Activated CD8-positive, alpha-beta memory T cell treated with anti-CD3 and anti-CD28 coated beads for 1 hour (primary cell): ENCODE measurements around the gene MAPKAP1.
"Not testable (repeated sequence)": the region's sequence is repeated elsewhere in the genome, so short reads cannot be mapped to it uniquely, and the experiment has no call there.

Source experiments
- DNase-seq, 2 donors: peaks; one replicate each; pipeline ENCODE4 v3.0.0-alpha.2; 2020; ENCODE audit warnings: low read depth in 1 of 2; ENCODE audit errors: extremely low read depth in 1 of 2

MAPKAP1 gene

DNA sequence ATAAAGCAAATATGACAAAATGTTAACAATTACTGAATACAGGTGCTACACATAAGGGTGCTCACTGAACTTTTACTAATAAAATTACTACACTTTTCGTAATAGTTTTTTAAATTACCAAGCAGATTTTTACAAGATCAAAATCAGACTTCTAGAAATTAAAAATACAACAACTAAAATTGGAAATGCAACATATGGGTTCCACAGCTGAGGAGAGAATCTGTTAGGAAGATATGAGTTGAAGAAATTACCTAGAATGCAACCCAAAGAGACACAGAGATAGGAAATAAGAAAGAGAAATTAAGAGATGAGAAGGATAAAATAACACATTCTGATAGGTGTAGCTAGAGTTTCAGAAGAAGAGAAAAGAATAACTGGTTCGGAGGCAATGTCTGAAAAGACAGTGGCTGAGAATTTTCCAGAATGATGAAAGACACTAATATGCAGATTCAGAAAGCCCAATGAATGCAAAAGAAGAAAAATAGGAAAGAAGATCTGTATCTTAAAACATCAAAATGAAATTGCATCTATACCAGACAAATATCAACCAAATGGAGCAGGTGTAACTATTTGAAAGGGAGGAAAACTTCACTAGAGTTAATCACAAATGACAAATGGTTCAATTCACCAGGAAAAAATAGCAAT, 95.8 kb downstream of the MAPKAP1 start:
- DNase-seq = no peak

DNA sequence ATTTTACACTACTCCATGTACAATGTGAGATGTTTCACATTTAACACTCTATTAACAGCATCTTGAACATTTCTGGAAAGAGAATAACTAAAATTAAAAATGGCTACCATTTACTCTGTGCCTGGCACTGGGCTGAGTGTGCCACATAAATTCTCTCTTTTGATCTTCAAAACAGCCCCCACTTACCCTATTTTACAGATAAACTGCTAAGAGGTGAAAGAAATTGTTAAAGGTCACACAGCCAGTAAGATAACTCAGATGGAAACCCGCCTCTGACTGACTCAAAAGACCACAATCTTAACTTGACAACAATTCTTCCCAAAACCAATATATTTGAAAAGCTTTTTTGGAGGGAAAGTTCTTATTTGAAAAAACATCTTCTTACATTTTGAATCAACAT, 97.3 kb downstream of the MAPKAP1 start:
- DNase-seq = no peak

DNA sequence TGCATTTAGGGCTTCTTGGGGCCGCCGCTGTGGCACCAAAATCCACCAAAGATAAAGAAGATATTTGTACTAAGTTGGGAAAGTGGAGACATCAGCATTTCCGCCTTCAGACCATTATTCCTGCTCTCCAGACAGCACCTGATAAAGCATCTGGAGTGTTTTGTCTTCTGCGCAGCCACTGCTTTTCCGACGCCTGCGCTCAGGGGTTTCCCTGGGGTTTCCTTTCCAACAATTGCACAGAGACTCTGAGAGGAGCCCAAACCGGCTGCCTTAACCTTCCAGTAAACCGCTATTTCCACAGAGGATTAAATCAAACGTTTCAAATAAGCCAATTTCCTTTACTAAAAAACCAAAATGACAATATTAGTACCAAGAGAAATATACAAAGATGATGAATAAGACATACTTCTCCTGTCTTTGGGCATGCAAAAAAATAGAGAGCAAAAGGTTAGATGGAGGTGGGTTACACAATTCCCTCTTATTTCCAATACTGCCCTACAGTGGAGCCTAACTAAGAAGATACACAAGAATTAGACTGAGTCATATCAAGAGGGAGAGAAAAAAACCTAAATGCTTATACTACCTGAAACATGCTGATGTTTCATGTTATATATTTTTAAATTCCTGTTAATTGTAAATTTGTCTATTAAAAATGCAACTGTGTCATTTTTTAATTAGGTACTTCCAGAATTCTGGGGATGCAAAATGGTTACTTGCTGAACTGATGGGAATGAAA, 98.4 kb downstream of the MAPKAP1 start:
- no peak for DNase-seq

DNA sequence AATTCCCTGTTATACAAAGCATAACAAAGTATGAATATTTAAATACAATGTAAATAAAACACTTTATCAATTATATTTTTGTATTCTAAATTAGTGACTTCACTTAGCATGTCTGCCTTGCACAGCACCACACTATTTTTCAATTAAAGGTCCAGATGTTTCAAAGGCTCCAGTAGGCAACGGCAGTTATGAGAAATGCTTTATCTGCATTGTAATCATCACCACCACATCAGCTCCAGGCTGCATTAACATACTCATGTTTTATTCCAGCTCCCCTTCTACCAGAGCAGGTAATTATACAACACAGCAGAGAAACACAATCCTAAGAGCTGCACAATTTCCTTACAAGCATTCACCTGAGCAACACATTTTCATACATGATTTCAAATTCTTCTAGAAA, 102.8 kb downstream of the MAPKAP1 start:
- no peak for DNase-seq

GRCh38 chr9:125603478-125604021, 103.5 kb downstream of the MAPKAP1 start:
- no peak for DNase-seq

- DNase-seq = no peak
These were observed 105.0 kb downstream of the MAPKAP1 start for GRCh38 chr9:125601961-125602360.

DNA sequence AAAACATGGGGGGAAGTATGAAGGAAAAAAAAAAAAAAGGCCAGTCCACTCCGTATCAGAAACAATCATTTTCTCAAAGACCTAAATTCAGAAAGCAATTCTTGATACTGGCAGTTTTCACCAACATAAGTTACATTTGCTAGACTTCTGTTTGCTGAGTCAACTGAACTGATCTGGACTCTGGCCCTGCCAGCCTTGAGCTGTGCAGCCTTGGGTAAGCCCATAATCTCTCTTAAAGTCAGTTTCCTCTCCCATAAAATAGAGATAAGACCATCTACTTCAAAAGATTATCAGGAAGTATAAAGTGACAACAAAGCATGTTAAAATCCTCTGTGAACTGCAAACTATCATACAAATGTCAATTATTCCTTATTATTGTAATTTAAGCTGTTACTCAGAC, 106.8 kb downstream of the MAPKAP1 start:
- DNase-seq = no peak

GRCh38 chr9:125594223-125594610, 112.8 kb downstream of the MAPKAP1 start:
- no peak for DNase-seq

DNA sequence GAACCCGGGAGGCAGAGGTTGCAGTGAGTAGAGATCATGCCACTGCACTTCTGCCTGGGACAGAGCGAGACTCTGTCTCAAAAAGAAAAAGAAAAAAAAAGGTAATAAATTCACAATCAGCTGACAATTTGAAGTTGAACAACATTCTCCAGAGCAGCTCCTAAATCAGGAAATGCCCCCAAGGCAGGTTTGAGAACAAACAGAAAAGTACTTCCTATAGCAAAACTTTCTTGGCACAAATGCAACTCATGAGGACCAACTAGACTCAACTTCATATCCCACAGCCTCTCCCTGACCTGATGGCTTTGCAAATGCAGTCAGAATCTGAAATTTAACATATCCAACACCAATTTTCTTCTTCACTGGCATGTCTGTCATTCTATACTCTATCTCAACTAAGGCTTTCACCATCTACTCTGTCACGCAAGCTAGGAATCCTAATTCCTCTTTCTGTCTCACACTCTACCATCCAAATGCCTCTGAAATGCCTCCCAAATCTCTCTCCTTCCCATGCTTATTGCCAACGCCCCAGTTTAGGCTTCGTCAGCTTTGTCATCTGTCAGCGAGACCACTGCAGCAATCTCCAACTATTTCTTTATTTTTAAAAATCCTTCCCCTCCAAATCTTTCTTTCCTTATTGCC, 113.3 kb downstream of the MAPKAP1 start:
- no peak for DNase-seq

- DNase-seq = no peak
These were observed 115.1 kb downstream of the MAPKAP1 start for GRCh38 chr9:125591888-125592287.

DNA sequence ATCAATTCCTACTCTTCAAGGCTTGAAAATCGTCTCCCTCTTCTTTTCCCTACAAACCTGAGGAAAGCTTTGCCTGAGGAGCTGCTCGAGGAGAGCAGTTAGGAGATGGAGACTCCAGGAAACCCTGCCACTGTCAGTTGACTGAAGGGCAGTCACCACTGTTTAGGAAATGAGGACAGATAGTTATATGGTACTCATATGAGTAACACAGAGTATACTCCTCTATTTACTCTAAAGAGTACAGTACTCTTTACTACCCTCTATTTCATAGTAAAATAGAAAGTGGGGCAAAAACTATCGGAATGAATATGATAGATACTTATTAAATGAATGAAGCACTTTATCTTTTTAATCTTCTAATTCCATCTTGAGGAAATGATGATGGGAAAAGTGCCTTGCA, 115.8 kb downstream of the MAPKAP1 start:
- no peak for DNase-seq

DNA sequence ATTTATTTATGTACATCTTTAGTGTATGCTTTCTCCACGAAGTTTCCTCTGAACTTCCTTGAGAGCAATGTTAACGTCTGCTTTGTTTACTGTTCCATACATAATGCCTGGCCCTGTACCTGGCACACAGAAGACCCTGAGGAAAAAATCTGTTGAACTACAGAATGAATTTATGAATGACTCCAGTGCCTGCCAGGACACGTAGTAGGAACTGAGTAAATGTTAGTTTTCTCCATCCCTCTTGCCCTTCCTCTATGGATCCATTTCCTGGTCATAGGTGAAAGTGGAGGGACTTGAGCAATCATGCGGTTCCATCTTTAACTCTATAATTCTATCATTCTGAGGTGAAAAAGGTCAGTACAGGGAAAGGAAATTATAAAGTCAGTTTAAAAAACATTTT, 117.7 kb downstream of the MAPKAP1 start:
- DNase-seq = no peak

GRCh38 chr9:125587819-125588460, 119.1 kb downstream of the MAPKAP1 start:
- DNase-seq = no peak

- DNase-seq = no peak
These were observed 120.9 kb downstream of the MAPKAP1 start for GRCh38 chr9:125586172-125586511.

DNA sequence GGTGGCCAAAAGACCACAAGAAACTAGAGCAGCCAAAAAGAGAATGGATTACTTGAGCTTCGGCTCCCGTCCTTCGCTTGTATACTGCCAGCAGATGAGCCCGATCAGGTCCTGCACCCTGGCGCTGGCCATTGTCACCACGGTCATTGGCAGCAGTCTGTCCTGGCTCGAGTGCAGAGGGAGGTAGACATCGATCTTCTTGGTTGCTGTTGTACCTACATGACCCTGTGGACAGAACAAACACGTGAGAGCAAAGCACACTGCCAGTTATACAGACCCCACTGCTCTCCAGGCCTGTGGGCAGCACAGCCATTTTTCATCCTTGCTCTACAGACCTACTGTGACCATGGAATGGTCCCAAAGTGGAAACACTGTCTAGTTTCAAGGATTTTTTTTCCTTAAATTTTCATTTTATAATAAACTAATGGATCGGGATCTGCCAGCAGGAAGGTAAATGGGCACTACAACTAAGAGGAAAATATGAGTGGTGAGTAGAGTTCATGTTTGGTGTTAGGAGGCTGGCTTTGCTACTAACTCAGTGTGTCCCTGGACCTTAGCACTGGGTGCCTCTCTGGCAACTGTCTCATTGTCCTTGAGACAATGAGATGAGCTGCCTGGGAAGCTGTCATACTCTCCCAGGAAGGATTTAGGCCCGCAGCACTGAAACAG, 121.4 kb downstream of the MAPKAP1 start:
- no peak for DNase-seq

GRCh38 chr9:125580701-125581286, 126.2 kb downstream of the MAPKAP1 start:
- no peak for DNase-seq

- no peak for DNase-seq
These were observed 127.7 kb downstream of the MAPKAP1 start for GRCh38 chr9:125579030-125579932.

- no peak for DNase-seq
These were observed 132.7 kb downstream of the MAPKAP1 start for GRCh38 chr9:125574126-125574877.

GRCh38 chr9:125572461-125572860, 134.5 kb downstream of the MAPKAP1 start:
- DNase-seq = not testable (repeated sequence)
